Measurements from ENCODE around the gene B3GNT2.

Gene B3GNT2

GRCh38 chr2:62229082-62229605, 33.2 kb downstream of the B3GNT2 start:
- H3K27ac Mint-ChIP-seq: peak overlapping the region; percentile 41
- no peak for ATAC-seq

GRCh38 chr2:62231541-62231940, 35.6 kb downstream of the B3GNT2 start:
- peaks cover 7% of the 10 kb centered on the region for H3K36me3 Mint-ChIP-seq
- H3K4me1 Mint-ChIP-seq: peaks cover 8% of the 10 kb centered on the region
- no peak for ATAC-seq
- no peaks in the 10 kb centered on the region for H3K9me3 Mint-ChIP-seq
- no peak overlapping the region for H3K4me3 Mint-ChIP-seq
- DNase-seq (ENCODE audit: low spot score in 2 of 2): peak in 1 of 2 donors; percentile 43
- no peak overlapping the region for H3K27ac Mint-ChIP-seq

More at GRCh38 chr2:62229082-62229605, 33.2 kb downstream of the B3GNT2 start:
- no peak overlapping the region for H3K4me3 Mint-ChIP-seq
- DNase-seq (ENCODE audit: low spot score in 2 of 2): peak in 1 of 2 donors; percentile 47
- peaks cover 18% of the 10 kb centered on the region for H3K36me3 Mint-ChIP-seq
- no peaks in the 10 kb centered on the region for H3K9me3 Mint-ChIP-seq
- H3K4me1 Mint-ChIP-seq: peaks cover 13% of the 10 kb centered on the region

- Mint-ChIP-seq H3K27ac (peak overlapping the region; percentile 53), H3K36me3 (no peaks in the 10 kb centered on the region), H3K4me1 (peaks cover 8% of the 10 kb centered on the region), H3K4me3 (no peak overlapping the region), H3K9me3 (no peaks in the 10 kb centered on the region)
- DNase-seq (ENCODE audit: low spot score in 2 of 2) (peak in 1 of 2 donors; percentile 46), ATAC-seq (peak; percentile 19)
Observed at GRCh38 chr2:62234755-62235655, 39.1 kb downstream of the B3GNT2 start.

GRCh38 chr2:62236499-62236898, 40.6 kb downstream of the B3GNT2 start:
- no peak overlapping the region for H3K27ac Mint-ChIP-seq

GRCh38 chr2:62238236-62238635, 42.3 kb downstream of the B3GNT2 start:
- Mint-ChIP-seq H3K27ac (no peak overlapping the region), H3K36me3 (no peaks in the 10 kb centered on the region), H3K4me1 (no peaks in the 10 kb centered on the region), H3K4me3 (no peak overlapping the region), H3K9me3 (no peaks in the 10 kb centered on the region)
- ATAC-seq (no peak), DNase-seq (ENCODE audit: low spot score in 2 of 2) (peak in 1 of 2 donors; percentile 44)

More at GRCh38 chr2:62236499-62236898, 40.6 kb downstream of the B3GNT2 start:
- DNase-seq (ENCODE audit: low spot score in 2 of 2): peak in 1 of 2 donors; percentile 37
- H3K36me3 Mint-ChIP-seq: no peaks in the 10 kb centered on the region
- H3K9me3 Mint-ChIP-seq: no peaks in the 10 kb centered on the region
- H3K4me1 Mint-ChIP-seq: no peaks in the 10 kb centered on the region
- H3K4me3 Mint-ChIP-seq: no peak overlapping the region
- ATAC-seq: no peak

- no peaks in the 10 kb centered on the region for H3K36me3 Mint-ChIP-seq
- H3K9me3 Mint-ChIP-seq: no peaks in the 10 kb centered on the region
- H3K27ac Mint-ChIP-seq: no peak overlapping the region
- H3K4me3 Mint-ChIP-seq: no peak overlapping the region
- H3K4me1 Mint-ChIP-seq: no peaks in the 10 kb centered on the region
- ATAC-seq (no peak), DNase-seq (ENCODE audit: low spot score in 2 of 2) (no peak)
Observed at GRCh38 chr2:62240546-62240945, 44.6 kb downstream of the B3GNT2 start.

- Mint-ChIP-seq H3K4me1 (no peaks in the 10 kb centered on the region), H3K9me3 (no peaks in the 10 kb centered on the region), H3K27ac (no peak overlapping the region), H3K36me3 (no peaks in the 10 kb centered on the region), H3K4me3 (no peak overlapping the region)
- ATAC-seq (no peak), DNase-seq (ENCODE audit: low spot score in 2 of 2) (no peak)
Observed at GRCh38 chr2:62243983-62244382, 48.1 kb downstream of the B3GNT2 start.

GRCh38 chr2:62248226-62248625, 52.3 kb downstream of the B3GNT2 start:
- no peaks in the 10 kb centered on the region for H3K9me3 Mint-ChIP-seq
- no peak overlapping the region for H3K27ac Mint-ChIP-seq
- H3K4me1 Mint-ChIP-seq: no peaks in the 10 kb centered on the region
- no peaks in the 10 kb centered on the region for H3K36me3 Mint-ChIP-seq
- DNase-seq (ENCODE audit: low spot score in 2 of 2): no peak
- H3K4me3 Mint-ChIP-seq: no peak overlapping the region
- ATAC-seq: no peak

- H3K9me3 Mint-ChIP-seq: no peaks in the 10 kb centered on the region
- H3K4me1 Mint-ChIP-seq: no peaks in the 10 kb centered on the region
- ATAC-seq: no peak
- no peaks in the 10 kb centered on the region for H3K36me3 Mint-ChIP-seq
- peak overlapping the region; percentile 56 for H3K27ac Mint-ChIP-seq
- H3K4me3 Mint-ChIP-seq: no peak overlapping the region
- DNase-seq (ENCODE audit: low spot score in 2 of 2): no peak
Observed at GRCh38 chr2:62250239-62250638, 54.3 kb downstream of the B3GNT2 start.

GRCh38 chr2:62254424-62255266, 58.7 kb downstream of the B3GNT2 start:
- ATAC-seq: no peak
- Mint-ChIP-seq H3K4me3 (no peak overlapping the region), H3K27ac (no peak overlapping the region), H3K36me3 (no peaks in the 10 kb centered on the region), H3K9me3 (no peaks in the 10 kb centered on the region), H3K4me1 (no peaks in the 10 kb centered on the region)
- no peak for DNase-seq (ENCODE audit: low spot score in 2 of 2)

GRCh38 chr2:62257466-62257865, 61.6 kb downstream of the B3GNT2 start:
- Mint-ChIP-seq H3K27ac (no peak overlapping the region), H3K4me1 (no peaks in the 10 kb centered on the region), H3K36me3 (no peaks in the 10 kb centered on the region), H3K4me3 (no peak overlapping the region), H3K9me3 (no peaks in the 10 kb centered on the region)
- DNase-seq (ENCODE audit: low spot score in 2 of 2) (no peak), ATAC-seq (no peak)

- no peak overlapping the region for H3K27ac Mint-ChIP-seq
- ATAC-seq: no peak
- no peaks in the 10 kb centered on the region for H3K9me3 Mint-ChIP-seq
- no peak overlapping the region for H3K4me3 Mint-ChIP-seq
- DNase-seq (ENCODE audit: low spot score in 2 of 2): no peak
- H3K4me1 Mint-ChIP-seq: no peaks in the 10 kb centered on the region
- H3K36me3 Mint-ChIP-seq: no peaks in the 10 kb centered on the region
Observed at GRCh38 chr2:62263076-62263715, 67.3 kb downstream of the B3GNT2 start.

GRCh38 chr2:62264186-62264585, 68.3 kb downstream of the B3GNT2 start:
- peaks cover 2% of the 10 kb centered on the region for H3K9me3 Mint-ChIP-seq
- DNase-seq (ENCODE audit: low spot score in 2 of 2) (no peak), ATAC-seq (no peak)
- no peak overlapping the region for H3K27ac Mint-ChIP-seq
- no peaks in the 10 kb centered on the region for H3K4me1 Mint-ChIP-seq
- no peaks in the 10 kb centered on the region for H3K36me3 Mint-ChIP-seq
- no peak overlapping the region for H3K4me3 Mint-ChIP-seq

GRCh38 chr2:62265106-62265505, 69.2 kb downstream of the B3GNT2 start:
- H3K4me3 Mint-ChIP-seq: no peak overlapping the region
- peaks cover 2% of the 10 kb centered on the region for H3K9me3 Mint-ChIP-seq
- ATAC-seq (no peak), DNase-seq (ENCODE audit: low spot score in 2 of 2) (no peak)
- H3K27ac Mint-ChIP-seq: no peak overlapping the region
- H3K4me1 Mint-ChIP-seq: no peaks in the 10 kb centered on the region
- H3K36me3 Mint-ChIP-seq: no peaks in the 10 kb centered on the region

GRCh38 chr2:62266433-62267038, 70.6 kb downstream of the B3GNT2 start:
- Mint-ChIP-seq H3K4me3 (no peak overlapping the region), H3K36me3 (no peaks in the 10 kb centered on the region), H3K27ac (no peak overlapping the region), H3K9me3 (peaks cover 2% of the 10 kb centered on the region), H3K4me1 (no peaks in the 10 kb centered on the region)
- DNase-seq (ENCODE audit: low spot score in 2 of 2) (no peak), ATAC-seq (no peak)

Data from stimulated activated effector memory CD8-positive, alpha-beta T cell treated with anti-CD3 and anti-CD28 coated beads, Interleukin-12 subunit alpha, Interleukin-12 subunit beta, amount 100 ng/mL, for 72 hours (primary cell).